Activated naive CD8-positive, alpha-beta T cell treated with anti-CD3 and anti-CD28 coated beads, Interleukin-2, amount 50 U/mL, for 24 hours (primary cell): ENCODE results near the gene ADGRG7.
"Not testable (repeated sequence)": the region's sequence is repeated elsewhere in the genome, so short reads cannot be mapped to it uniquely, and the experiment has no call there.

ENCODE experiments used
- ATAC-seq: fragments of 150-1000 bp; cut with Tn5 transposase; one replicate; pipeline ENCODE4 v1.10.0; 2021
- DNase-seq: peaks from one replicate; pipeline ENCODE4 v3.0.0; 2021
- H3K27ac Mint-ChIP-seq: one replicate; pipeline ENCODE4 v1.8.0; 2021; ENCODE audit warnings: mild to moderate bottlenecking, mixed read lengths
- H3K27me3 Mint-ChIP-seq: one replicate; pipeline ENCODE4 v1.8.0; 2021; ENCODE audit warnings: mixed read lengths
- H3K36me3 Mint-ChIP-seq: one replicate; pipeline ENCODE4 v1.8.0; 2021; ENCODE audit warnings: low read depth, mixed read lengths
- H3K4me1 Mint-ChIP-seq: one replicate; pipeline ENCODE4 v1.8.0; 2021; ENCODE audit warnings: mixed read lengths
- H3K4me3 Mint-ChIP-seq: one replicate; pipeline ENCODE4 v1.8.0; 2021; ENCODE audit warnings: mild to moderate bottlenecking, moderate library complexity, mixed read lengths
- H3K9me3 Mint-ChIP-seq: one replicate; pipeline ENCODE4 v1.8.0; 2021; ENCODE audit warnings: mixed read lengths

ADGRG7 gene

DNA sequence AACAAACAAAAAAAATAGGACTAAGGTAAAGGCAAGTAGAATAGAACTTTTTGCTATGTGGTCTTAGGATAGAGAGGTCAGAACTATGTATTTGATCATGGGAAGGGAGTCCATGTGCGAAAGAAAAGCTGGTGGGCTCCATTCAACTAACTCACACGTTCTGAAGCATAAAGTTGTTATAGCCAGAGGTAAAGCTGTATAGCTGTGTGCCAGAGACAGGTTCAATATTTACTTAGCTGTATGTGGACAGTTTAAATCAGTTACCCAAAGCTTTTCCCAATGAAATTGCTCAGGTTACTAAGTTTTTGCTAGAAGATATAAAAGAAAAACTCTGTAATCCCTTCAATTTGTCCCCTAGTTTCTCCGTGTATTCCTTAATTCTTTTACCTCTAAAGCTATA lies 37.8 kb downstream of the ADGRG7 start:
- no peak for DNase-seq
- Mint-ChIP-seq H3K36me3 (no peaks in the 10 kb centered on the region), H3K4me3 (no peak overlapping the region), H3K4me1 (peaks cover 14% of the 10 kb centered on the region), H3K27me3 (no peaks in the 10 kb centered on the region), H3K9me3 (no peaks in the 10 kb centered on the region), H3K27ac (no peak overlapping the region)
- ATAC-seq = no peak

DNA sequence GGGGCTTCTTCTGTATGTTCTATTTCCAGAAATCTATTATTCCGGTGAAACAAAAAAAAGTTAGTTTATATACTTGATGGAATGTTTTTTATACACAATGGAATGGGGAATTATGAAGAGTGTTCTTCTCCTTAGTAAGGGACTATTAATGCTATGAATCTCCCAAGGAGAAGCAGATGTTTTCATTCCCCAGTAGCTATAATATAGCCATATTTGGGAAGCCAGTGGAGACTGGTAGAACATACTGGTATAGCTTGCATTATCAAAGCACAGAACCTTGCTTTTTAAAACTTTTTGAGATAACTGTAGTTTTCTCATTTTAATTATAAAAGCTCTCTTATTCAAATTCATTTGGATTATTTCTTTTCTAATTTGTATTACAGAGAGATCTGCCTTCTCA lies 38.3 kb downstream of the ADGRG7 start:
- ATAC-seq (no peak), DNase-seq (no peak)
- Mint-ChIP-seq H3K36me3 (no peaks in the 10 kb centered on the region), H3K27me3 (no peaks in the 10 kb centered on the region), H3K9me3 (no peaks in the 10 kb centered on the region), H3K4me1 (peaks cover 14% of the 10 kb centered on the region), H3K4me3 (no peak overlapping the region), H3K27ac (no peak overlapping the region)

DNA sequence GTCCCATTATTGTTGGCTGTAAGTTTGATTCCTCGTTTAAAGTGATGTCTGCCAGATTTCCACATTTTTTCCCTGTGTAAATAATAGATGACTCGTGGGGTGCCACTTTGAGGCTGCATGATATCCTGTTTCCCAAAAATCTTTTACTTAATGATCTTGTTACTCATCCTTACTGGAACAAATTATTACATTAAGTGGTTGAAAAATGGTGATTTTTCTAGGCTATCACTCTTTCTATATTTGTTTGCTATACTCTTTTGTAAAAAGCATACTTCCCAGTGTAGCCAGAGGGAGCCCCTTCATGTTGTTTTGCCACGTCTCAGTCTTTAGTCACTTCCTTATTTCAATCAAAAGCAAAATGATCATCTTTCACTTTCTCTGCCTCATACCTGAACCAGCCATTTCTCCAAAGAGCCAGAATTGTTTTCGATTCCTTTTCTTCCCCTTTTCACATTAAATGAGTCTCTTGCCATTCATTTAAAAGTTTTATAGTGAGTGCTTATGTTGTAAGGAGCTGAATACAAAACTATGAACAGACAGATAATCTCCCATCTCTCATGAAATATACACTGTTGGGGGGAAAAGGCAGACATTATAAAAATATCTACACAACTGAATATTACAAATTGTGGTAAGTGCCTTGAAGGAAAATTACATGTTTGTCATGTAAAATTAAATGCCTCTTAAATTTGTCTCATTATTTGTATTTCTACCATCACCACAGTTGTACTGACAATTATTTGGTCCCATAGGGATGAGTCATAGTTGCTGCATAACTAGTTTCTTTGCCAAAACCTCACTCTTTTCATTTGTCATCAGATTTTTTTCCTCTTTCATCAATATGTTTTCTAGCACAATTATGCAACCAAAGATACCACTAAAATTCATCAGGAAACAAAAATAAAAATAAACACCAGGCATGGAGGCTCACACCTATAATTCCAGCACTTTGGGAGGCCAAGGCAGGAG lies 41.5 kb downstream of the ADGRG7 start:
- Mint-ChIP-seq H3K4me1 (peaks cover 14% of the 10 kb centered on the region), H3K27ac (peak overlapping the region; percentile 59), H3K4me3 (peak overlapping the region; percentile 39), H3K36me3 (no peaks in the 10 kb centered on the region), H3K9me3 (no peaks in the 10 kb centered on the region), H3K27me3 (no peaks in the 10 kb centered on the region)
- no peak for DNase-seq
- ATAC-seq = peak; percentile 80

DNA sequence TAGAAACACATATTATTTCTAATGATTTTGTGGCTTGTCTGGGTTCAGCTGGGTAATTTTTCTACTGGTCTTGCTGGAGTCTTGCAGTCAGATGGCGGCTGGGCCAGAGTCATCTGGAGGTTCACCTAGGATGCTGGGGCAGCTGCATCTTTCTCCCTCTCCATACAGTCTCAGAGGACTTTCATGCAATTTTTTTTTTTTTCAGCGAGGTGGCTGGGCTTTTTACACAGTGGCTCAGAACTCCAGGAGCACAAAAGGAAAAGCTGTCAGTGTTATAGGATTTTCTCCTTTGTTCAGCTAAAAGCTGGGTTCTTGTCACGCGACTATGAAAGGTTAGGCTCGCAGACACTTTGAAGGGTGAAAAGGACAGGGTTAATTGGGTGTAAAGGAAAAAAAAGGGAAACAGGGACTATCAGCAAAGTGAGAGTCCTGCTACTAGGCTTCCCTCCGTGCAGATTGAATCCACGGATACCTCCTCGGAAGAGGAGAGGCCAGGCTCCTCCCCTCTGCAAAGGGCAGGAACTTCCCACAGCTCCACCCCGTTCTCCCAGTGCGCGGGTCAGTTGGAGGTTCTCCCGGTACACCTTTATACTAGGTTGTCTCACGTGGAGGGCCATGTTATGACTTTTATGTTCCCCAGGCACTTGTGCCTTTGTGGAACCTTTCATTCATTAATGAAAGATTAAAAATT lies 44.3 kb downstream of the ADGRG7 start:
- no peaks in the 10 kb centered on the region for H3K36me3 Mint-ChIP-seq
- no peak overlapping the region for H3K4me3 Mint-ChIP-seq
- H3K4me1 Mint-ChIP-seq = peaks cover 14% of the 10 kb centered on the region
- no peak for ATAC-seq
- no peaks in the 10 kb centered on the region for H3K27me3 Mint-ChIP-seq
- no peak for DNase-seq
- no peaks in the 10 kb centered on the region for H3K9me3 Mint-ChIP-seq
- H3K27ac Mint-ChIP-seq = no peak overlapping the region

DNA sequence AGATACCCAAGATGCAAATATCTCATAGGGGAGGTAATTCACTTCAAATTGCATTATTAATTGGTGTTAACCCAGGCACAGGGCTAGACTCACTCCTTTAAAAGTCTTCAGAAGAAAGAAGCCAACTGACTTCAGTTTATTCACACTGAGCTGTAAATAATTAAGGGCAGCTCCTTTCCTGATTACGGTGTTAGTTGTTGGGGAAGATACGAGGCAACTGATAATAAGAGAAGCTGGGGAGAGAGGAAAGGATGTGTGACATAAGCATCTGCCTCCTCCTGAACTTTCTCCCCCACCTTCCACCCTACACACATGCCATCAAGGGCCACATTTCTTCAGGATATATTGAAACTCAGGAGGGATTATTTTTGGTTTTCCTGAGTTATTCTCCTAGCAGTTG lies 47.5 kb downstream of the ADGRG7 start:
- Mint-ChIP-seq H3K4me3 (no peak overlapping the region), H3K27me3 (peaks cover 6% of the 10 kb centered on the region), H3K27ac (no peak overlapping the region), H3K4me1 (no peaks in the 10 kb centered on the region), H3K9me3 (no peaks in the 10 kb centered on the region), H3K36me3 (no peaks in the 10 kb centered on the region)
- no peak for ATAC-seq
- DNase-seq = no peak

DNA sequence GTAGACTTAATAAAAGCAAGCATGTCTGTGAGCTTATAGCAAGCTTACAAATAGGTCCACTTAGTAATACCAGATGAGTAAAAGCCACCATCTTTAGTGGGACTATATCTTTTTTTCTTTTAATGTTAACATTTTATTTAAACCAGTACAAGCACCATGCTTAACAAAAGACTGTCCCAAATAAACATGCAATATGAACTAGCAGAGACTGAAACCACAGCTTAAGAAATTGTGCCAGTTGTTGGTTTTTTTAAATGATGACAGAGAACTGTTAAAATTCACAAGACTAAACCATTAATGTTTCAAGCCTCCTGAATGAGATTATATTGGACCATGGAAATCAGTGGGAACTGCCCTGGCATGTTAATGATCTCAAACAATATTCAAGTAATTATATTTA lies 51.9 kb downstream of the ADGRG7 start:
- not testable (repeated sequence) for H3K9me3 Mint-ChIP-seq, H3K27ac Mint-ChIP-seq, H3K4me3 Mint-ChIP-seq, DNase-seq, ATAC-seq, H3K36me3 Mint-ChIP-seq
- Mint-ChIP-seq H3K27me3 (peaks cover 14% of the 10 kb centered on the region), H3K4me1 (peaks cover 26% of the 10 kb centered on the region)

DNA sequence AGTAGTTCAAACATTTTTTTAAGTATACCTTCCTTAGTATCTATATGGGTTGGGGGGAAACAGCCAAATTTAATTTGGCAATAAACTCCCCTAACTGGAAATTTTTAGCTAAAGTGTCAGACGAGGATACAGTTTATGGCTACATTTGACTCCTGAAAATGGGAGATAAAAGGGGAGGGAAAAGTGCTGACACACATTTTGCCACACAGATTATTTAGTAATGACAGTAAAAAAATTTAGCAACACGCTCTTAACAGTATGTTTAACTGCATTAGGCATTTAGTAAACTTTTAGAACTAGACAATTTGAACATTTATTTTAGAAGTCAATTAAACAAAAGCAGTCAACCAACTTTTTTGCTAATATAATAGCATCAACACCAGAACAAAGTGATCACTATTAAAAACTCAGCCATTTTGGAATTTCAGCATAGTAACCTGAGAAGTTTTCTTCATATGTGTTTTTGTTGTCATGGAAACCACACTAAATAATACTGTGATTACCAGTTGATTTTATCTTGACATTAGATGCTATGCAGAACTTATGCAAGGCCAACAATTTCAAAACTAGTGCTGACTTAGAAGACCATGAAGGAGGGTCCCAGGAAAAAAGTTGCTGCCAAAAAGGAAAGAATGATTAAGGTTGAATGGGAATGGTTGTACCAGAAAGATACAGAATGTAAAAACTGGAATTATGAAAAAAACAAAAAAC lies 52.9 kb downstream of the ADGRG7 start:
- Mint-ChIP-seq H3K27me3 (peaks cover 14% of the 10 kb centered on the region), H3K27ac (no peak overlapping the region), H3K4me3 (no peak overlapping the region), H3K36me3 (no peaks in the 10 kb centered on the region), H3K9me3 (peaks cover 2% of the 10 kb centered on the region), H3K4me1 (peaks cover 26% of the 10 kb centered on the region)
- ATAC-seq = no peak
- DNase-seq = no peak

DNA sequence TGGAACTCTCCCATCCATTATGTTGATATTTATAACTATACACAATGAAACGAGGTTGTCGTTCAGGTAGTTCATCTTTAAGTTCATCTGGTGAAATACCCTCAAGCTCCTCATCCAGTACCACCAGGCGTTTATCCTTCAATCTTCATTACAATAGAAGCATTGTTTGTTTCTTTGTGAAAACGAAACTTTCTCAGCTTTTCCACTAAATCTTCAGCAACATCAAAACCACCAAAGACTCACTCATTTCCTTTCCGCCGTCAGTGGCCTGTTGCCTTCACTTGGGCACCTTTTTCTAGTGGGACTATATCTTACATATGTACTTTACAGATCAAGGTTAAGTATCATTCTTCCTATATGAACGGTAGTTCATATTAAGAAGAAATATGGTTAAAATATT lies 55.8 kb downstream of the ADGRG7 start:
- peaks cover 26% of the 10 kb centered on the region for H3K4me1 Mint-ChIP-seq
- ATAC-seq (peak; percentile 91), DNase-seq (peak; percentile 16)
- H3K27ac Mint-ChIP-seq = peak overlapping the region; percentile 24
- H3K4me3 Mint-ChIP-seq = no peak overlapping the region
- H3K36me3 Mint-ChIP-seq = no peaks in the 10 kb centered on the region
- H3K27me3 Mint-ChIP-seq = peaks cover 10% of the 10 kb centered on the region
- H3K9me3 Mint-ChIP-seq = peaks cover 8% of the 10 kb centered on the region

DNA sequence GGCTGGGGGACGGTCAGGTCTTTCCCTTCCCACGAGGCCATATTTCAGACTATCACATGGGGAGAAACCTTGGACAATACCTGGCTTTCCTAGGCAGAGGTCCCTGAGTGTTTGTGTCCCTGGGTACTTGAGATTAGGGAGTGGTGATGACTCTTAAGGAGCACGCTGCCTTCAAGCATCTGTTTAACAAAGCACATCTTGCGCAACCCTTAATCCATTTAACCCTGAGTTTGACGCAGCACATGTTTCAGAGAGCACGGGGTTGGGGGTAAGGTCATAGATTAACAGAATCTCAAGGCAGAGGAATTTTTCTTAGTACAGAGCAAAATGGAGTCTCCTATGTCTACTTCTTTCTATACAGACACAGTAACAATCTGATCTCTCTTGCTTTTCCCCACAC lies 57.3 kb downstream of the ADGRG7 start:
- not testable (repeated sequence) for H3K4me3 Mint-ChIP-seq, H3K27me3 Mint-ChIP-seq, DNase-seq, H3K27ac Mint-ChIP-seq, ATAC-seq, H3K36me3 Mint-ChIP-seq
- H3K4me1 Mint-ChIP-seq = peaks cover 26% of the 10 kb centered on the region
- H3K9me3 Mint-ChIP-seq = peaks cover 17% of the 10 kb centered on the region

DNA sequence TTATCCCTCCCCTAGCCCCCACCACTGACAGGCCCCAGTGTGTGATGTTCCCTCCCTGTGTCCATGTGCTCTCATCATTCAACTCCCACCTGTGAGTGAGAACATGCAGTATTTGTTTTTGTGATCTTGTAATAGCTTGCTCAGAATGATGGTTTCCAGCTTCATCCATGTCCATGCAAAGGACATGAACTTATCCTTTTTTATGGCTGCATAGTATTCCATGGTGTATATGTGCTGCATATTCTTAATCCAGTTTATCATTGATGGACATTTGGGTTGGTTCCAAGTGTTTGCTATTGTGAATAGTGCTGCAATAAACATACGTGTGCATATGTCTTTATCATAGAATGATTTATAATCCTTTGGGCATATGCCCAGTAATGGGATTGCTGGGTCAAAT lies 57.9 kb downstream of the ADGRG7 start:
- Mint-ChIP-seq H3K9me3 (peaks cover 17% of the 10 kb centered on the region), H3K4me1 (peaks cover 26% of the 10 kb centered on the region)
- H3K27me3 Mint-ChIP-seq, H3K4me3 Mint-ChIP-seq, H3K36me3 Mint-ChIP-seq, DNase-seq, H3K27ac Mint-ChIP-seq, ATAC-seq: not testable (repeated sequence)

DNA sequence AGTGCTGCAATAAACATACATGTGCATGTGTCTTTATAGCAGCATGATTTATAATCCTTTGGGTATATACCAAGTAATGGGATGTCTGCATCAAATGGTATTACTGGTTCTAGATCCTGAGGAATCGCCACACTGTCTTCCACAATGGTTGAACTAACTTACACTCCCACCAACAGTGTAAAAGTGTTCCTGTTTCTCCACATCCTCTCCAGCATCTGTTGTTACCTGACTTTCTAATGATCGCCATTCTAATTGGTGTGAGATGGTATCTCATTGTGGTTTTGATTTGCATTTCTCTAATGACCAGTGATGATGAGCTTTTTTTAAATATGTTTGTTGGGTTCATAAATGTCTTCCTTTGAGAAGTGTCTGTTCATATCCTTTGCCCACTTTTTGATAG lies 61.6 kb downstream of the ADGRG7 start:
- not testable (repeated sequence) for ATAC-seq, H3K4me1 Mint-ChIP-seq, H3K27ac Mint-ChIP-seq, DNase-seq, H3K4me3 Mint-ChIP-seq, H3K36me3 Mint-ChIP-seq, H3K27me3 Mint-ChIP-seq
- H3K9me3 Mint-ChIP-seq = peaks cover 17% of the 10 kb centered on the region

DNA sequence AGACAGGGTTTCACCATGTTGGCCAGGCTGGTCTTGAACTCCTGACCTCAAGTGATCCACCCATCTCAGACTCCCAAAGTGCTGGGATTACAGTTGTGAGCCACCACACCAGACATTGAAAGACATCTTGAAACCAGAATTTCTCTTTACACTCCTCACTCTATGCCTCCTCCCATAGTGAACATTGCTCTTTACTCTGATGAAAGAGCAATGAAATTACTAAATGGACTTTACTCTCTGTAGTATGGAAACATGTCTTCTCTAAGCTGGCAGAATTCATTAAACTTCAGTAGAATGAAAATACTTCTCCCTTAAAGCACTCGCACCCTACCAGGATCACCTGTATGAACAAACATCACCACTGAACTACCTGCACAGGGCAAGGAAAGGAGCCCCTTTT lies 72.1 kb downstream of the ADGRG7 start:
- Mint-ChIP-seq H3K4me3 (no peak overlapping the region), H3K36me3 (no peaks in the 10 kb centered on the region), H3K9me3 (no peaks in the 10 kb centered on the region), H3K4me1 (no peaks in the 10 kb centered on the region), H3K27ac (no peak overlapping the region), H3K27me3 (no peaks in the 10 kb centered on the region)
- DNase-seq (no peak), ATAC-seq (no peak)

DNA sequence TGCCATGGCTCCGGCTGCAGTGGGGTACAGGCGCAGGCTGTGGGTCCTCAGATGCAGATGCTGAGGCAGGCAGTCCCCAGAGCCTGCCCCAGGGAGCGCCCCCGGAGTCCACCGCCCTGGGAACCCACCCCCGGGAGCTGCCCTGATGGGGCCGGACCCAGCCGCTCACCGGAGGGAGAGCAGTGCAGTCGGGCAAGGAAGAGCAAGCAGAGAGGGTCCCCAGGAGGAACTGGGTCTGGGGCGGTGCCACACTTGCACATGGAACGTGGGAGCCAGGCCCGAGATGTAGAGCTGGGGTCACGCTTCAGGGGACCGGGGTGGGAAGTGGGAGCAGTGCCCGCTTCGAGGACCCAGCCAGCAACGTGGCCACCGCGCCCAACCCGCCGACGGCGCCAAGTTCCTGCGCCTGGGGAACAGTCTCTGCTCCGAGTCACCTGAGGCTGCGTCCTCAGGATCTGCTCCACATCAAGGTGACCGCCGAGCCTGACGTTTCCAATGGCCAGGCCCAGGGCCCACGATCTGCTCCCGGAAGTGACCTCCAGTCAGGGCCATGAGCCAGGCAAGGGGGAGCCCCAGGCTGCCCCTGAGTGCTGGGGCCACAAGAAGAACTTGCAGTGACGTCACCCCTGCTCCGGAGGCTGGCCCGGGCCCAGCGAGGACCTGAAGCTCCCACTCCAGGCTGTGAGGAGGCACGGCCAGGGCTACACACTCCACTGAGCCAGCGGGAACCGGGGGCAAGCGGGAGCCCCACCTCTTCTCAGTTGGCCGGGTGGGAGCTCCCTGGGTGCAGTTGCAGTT lies 72.9 kb downstream of the ADGRG7 start:
- no peaks in the 10 kb centered on the region for H3K27me3 Mint-ChIP-seq
- ATAC-seq = peak; percentile 20
- no peaks in the 10 kb centered on the region for H3K9me3 Mint-ChIP-seq
- no peak overlapping the region for H3K27ac Mint-ChIP-seq
- H3K4me3 Mint-ChIP-seq = no peak overlapping the region
- no peak for DNase-seq
- H3K4me1 Mint-ChIP-seq = no peaks in the 10 kb centered on the region
- H3K36me3 Mint-ChIP-seq = no peaks in the 10 kb centered on the region
